GM23248 (cell line): ENCODE results near the gene NEUROG2.

Experiments used
- EZH2 ChIP-seq: fragments of 200-600 bp; sonication (generic); IDR thresholded peaks from 2 replicates; pipeline ENCODE4 v1.6.1; 2018; ENCODE audit warnings: antibody characterized with exemption, mild to moderate bottlenecking; ENCODE audit not compliant: insufficient read depth, poor library complexity, severe bottlenecking
- EZH2phosphoT487 ChIP-seq: fragments of 200-600 bp; sonication (generic); IDR thresholded peaks from 2 replicates; pipeline ENCODE4 v1.6.1; 2018; ENCODE audit warnings: antibody characterized with exemption, moderate library complexity, mild to moderate bottlenecking, low read depth; ENCODE audit not compliant: insufficient read depth

GRCh38 chr4:112536123-112536522 is 20.1 kb upstream of the NEUROG2 start:
- no peak for TF ChIP-seq EZH2
- TF ChIP-seq EZH2phosphoT487 = no peak
